ENCODE data around the gene SLC39A9.
A peak's percentile ranks its signal among the peaks of the same experiment; 100 is the strongest.

The SLC39A9 gene

DNA sequence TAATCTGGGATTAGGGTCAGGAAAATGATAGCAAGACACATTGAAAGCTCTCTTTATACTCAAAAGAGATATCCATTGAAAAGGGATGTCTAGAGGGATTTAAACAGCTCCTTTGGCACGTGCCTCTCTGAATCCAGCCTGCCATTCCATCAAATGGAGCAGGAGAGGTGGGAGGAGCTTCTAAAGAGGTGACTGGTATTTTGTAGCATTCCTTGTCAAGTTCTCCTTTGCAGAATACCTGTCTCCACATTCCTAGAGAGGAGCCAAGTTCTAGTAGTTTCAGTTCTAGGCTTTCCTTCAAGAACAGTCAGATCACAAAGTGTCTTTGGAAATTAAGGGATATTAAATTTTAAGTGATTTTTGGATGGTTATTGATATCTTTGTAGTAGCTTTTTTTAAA is 60.6 kb downstream of the SLC39A9 start:
- H3K4me3 ChIP-seq (ENCODE audit: low read depth, low read length), result no peak overlapping the region
- TF ChIP-seq CTCF (IDR thresholded peaks at IDR 0.05; ENCODE audit: borderline replicate concordance, insufficient read depth, low read depth, low read length), result no peak

- no peak overlapping the region for H3K4me3 ChIP-seq (ENCODE audit: low read depth, low read length)
- peak; percentile 61; the same call in 1 of the 2 replicates for TF ChIP-seq CTCF (IDR thresholded peaks at IDR 0.05; ENCODE audit: borderline replicate concordance, insufficient read depth, low read depth, low read length)
Measured at GRCh38 chr14:69460093-69460701, 61.7 kb downstream of the SLC39A9 start.

GRCh38 chr14:69464379-69464778 is 65.9 kb downstream of the SLC39A9 start:
- H3K4me3 ChIP-seq (ENCODE audit: low read depth, low read length), result no peak overlapping the region
- TF ChIP-seq CTCF (IDR thresholded peaks at IDR 0.05; ENCODE audit: borderline replicate concordance, insufficient read depth, low read depth, low read length), result no peak

- TF ChIP-seq CTCF (IDR thresholded peaks at IDR 0.05; ENCODE audit: borderline replicate concordance, insufficient read depth, low read depth, low read length), result no peak
Measured at GRCh38 chr14:69464829-69465228, 66.3 kb downstream of the SLC39A9 start.

DNA sequence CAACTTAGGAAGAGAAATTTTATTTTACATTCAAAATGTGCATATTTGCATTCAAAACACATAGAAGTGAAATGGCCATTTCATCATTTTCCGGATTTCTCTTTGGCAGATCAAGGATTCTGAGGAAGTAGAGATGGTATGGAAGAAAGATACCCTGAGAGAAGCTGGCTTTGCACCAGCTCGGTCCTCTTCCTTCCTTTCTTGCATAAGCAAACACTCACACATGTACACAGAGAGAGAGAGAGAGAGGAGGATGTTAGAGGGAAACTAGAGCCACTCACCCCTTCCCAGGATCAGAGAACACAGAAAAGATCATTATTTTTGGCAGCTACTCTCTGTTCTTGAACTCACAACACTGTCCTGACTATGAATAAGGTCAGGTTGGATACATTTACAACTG is 70.5 kb downstream of the SLC39A9 start:
- TF ChIP-seq CTCF (IDR thresholded peaks at IDR 0.05; ENCODE audit: borderline replicate concordance, insufficient read depth, low read depth, low read length), result no peak
- H3K4me3 ChIP-seq (ENCODE audit: low read depth, low read length), result no peak overlapping the region

More at GRCh38 chr14:69464829-69465228, 66.3 kb downstream of the SLC39A9 start:
- H3K4me3 ChIP-seq (ENCODE audit: low read depth, low read length), result no peak overlapping the region

GRCh38 chr14:69471436-69471835 is 72.9 kb downstream of the SLC39A9 start:
- TF ChIP-seq CTCF (IDR thresholded peaks at IDR 0.05; ENCODE audit: borderline replicate concordance, insufficient read depth, low read depth, low read length), result no peak
- H3K4me3 ChIP-seq (ENCODE audit: low read depth, low read length), result no peak overlapping the region

- no peak for TF ChIP-seq CTCF (IDR thresholded peaks at IDR 0.05; ENCODE audit: borderline replicate concordance, insufficient read depth, low read depth, low read length)
- no peak overlapping the region for H3K4me3 ChIP-seq (ENCODE audit: low read depth, low read length)
Measured at GRCh38 chr14:69471916-69472315, 73.4 kb downstream of the SLC39A9 start.
